GM18520 (cell line): ENCODE measurements around the gene MAPK7.

Experiments used
- ATAC-seq: cut with Tn5 transposase; IDR thresholded peaks from one replicate; pipeline ENCODE4 v1.9.1; 2021; ENCODE audit not compliant: unreplicated experiment

MAPK7 gene

GRCh38 chr17:19377602-19378415, 489 bp upstream of the MAPK7 start:
- peak; percentile 94 for ATAC-seq

GRCh38 chr17:19379361-19380065, 1.2 kb downstream of the MAPK7 start:
- no peak for ATAC-seq

GRCh38 chr17:19380481-19381301, 2.4 kb downstream of the MAPK7 start:
- no peak for ATAC-seq

- no peak for ATAC-seq
Measured at GRCh38 chr17:19381361-19381740, 3.1 kb downstream of the MAPK7 start.

GRCh38 chr17:19381741-19382444, 3.6 kb downstream of the MAPK7 start:
- ATAC-seq, result no peak

GRCh38 chr17:19382531-19383444, 4.5 kb downstream of the MAPK7 start:
- ATAC-seq, result no peak

GRCh38 chr17:19383681-19384470, 5.6 kb downstream of the MAPK7 start:
- ATAC-seq, result no peak

- ATAC-seq, result no peak
Measured at GRCh38 chr17:19384723-19385391, 6.6 kb downstream of the MAPK7 start.

- no peak for ATAC-seq
Measured at GRCh38 chr17:19385521-19385983, 7.3 kb downstream of the MAPK7 start.

GRCh38 chr17:19386051-19386929, 8.0 kb downstream of the MAPK7 start:
- no peak for ATAC-seq

- ATAC-seq, result no peak
Measured at GRCh38 chr17:19386974-19387920, 8.9 kb downstream of the MAPK7 start, which contains the start of gene MFAP4. Gene MFAP4, minus strand, starts transcription at chr17:19387190. Its CDS starts 35 bp downstream, at chr17:19387155.

GRCh38 chr17:19387921-19388521, 9.7 kb downstream of the MAPK7 start:
- no peak for ATAC-seq

GRCh38 chr17:19388791-19389785, 10.8 kb downstream of the MAPK7 start:
- ATAC-seq, result no peak

GRCh38 chr17:19390951-19391350, 12.7 kb downstream of the MAPK7 start:
- no peak for ATAC-seq

- ATAC-seq, result no peak
Measured at GRCh38 chr17:19391432-19391831, 13.1 kb downstream of the MAPK7 start.
